Mesodermal cell (in vitro differentiated cells): ENCODE results near the gene LPIN2.

Experiments
- H3K27ac ChIP-seq: 2 replicates; pipeline ENCODE4 v1.7.0; 2013; ENCODE audit warnings: mild to moderate bottlenecking, low read depth, low read length, moderate library complexity; ENCODE audit not compliant: severe bottlenecking
- H3K36me3 ChIP-seq: 2 replicates; pipeline ENCODE4 v1.7.1; 2013; ENCODE audit warnings: mild to moderate bottlenecking, low read length, moderate library complexity; ENCODE audit not compliant: control insufficient read depth, insufficient read depth
- H3K4me1 ChIP-seq: one replicate; pipeline ENCODE4 v1.7.1; 2013; ENCODE audit warnings: mild to moderate bottlenecking, low read length; ENCODE audit not compliant: insufficient read depth, control insufficient read depth, poor library complexity, severe bottlenecking
- H3K4me3 ChIP-seq: 2 replicates; pipeline ENCODE4 v1.7.0; 2013; ENCODE audit warnings: low read length, control low read depth, mild to moderate bottlenecking; ENCODE audit not compliant: insufficient read depth, poor library complexity, severe bottlenecking; ENCODE audit errors: extremely low read depth
- H3K9me3 ChIP-seq: 2 replicates; pipeline ENCODE4 v1.7.1; 2013; ENCODE audit warnings: mild to moderate bottlenecking, low read length, moderate library complexity; ENCODE audit not compliant: control insufficient read depth
- WGBS, 2 experiments: methylation state at CpG; one replicate each; pipeline ENCODE4 v1.1.5; 2013; ENCODE audit warnings: missing lambda C conversion rate in 2 of 2; ENCODE audit not compliant: insufficient coverage in 2 of 2; 5-methylcytosine and 5-hydroxymethylcytosine counted together

Gene LPIN2

DNA sequence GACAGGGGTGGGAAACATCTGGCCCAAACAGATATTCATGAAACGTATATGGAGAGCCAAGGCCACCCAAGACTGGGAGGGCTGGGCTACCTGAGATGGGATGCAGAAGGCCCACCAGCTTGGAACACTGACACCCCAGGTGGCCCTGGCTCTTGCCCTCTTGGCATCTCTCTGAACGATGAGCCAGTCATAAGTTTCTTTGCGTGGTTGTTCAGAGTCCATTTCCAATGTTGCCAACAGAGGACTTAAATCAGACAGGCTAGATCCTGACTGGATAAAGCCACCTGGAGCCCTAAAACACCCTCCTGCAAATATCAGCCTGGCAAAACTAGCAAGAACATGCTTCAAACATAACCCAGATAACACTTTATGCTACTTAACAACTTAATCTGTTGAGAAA, 42.6 kb downstream of the LPIN2 start:
- H3K4me3 ChIP-seq: no peak overlapping the region
- no peaks in the 10 kb centered on the region for H3K4me1 ChIP-seq
- WGBS, 2 experiments: 96 to 97% methylated on average over 2 to 3 of the region's 3 CpGs
- H3K27ac ChIP-seq: no peak overlapping the region
- peaks cover 9% of the 10 kb centered on the region for H3K36me3 ChIP-seq
- no peaks in the 10 kb centered on the region for H3K9me3 ChIP-seq

DNA sequence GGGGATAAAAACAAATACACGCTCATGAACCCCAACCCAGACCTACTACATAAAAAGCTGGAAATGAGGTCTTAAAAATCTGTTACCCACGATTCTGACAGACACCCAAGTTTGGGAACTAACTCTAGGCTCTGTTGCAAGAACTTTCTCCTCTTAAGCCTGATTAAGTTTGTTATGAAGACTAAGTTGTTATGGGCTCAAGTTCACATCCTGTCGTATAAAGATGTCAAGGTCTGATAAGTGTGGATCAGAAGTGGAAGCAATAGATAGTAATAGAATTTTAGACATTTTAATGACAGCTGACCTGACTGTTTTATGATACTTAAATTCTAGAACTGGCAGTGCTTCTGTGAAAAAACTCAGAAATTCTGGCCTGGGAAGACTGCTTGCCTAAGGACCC, 43.2 kb downstream of the LPIN2 start:
- Histone ChIP-seq H3K9me3 (no peaks in the 10 kb centered on the region), H3K27ac (no peak overlapping the region), H3K4me3 (no peak overlapping the region), H3K36me3 (peaks cover 5% of the 10 kb centered on the region), H3K4me1 (no peaks in the 10 kb centered on the region)
- 100% methylated on average over 1 to 2 of the region's 3 CpGs for WGBS, 2 experiments

DNA sequence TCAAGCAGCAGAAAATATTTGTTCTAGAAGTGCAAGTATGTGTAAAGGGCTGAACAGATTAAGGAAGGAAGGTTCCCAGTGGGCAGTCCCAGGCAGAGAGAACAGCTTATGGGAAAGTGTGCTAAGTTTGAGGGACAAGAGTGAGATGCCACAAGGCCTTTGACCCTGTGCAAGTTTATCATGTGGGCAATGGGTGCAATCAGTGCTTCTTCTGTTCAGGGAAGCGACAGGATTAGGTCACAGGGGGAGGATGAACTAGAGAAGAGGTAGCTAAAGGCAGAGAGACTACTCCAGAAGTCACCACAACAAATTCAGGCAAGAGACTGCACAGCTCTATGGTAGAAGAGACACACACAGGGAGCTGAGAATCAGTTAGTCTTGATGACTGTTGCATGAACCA, 44.3 kb downstream of the LPIN2 start:
- H3K4me3 ChIP-seq: no peak overlapping the region
- 100% methylated on average over 1 of the region's 1 CpG for WGBS, 2 experiments
- H3K9me3 ChIP-seq: no peaks in the 10 kb centered on the region
- no peaks in the 10 kb centered on the region for H3K4me1 ChIP-seq
- no peak overlapping the region for H3K27ac ChIP-seq
- peaks cover 5% of the 10 kb centered on the region for H3K36me3 ChIP-seq

DNA sequence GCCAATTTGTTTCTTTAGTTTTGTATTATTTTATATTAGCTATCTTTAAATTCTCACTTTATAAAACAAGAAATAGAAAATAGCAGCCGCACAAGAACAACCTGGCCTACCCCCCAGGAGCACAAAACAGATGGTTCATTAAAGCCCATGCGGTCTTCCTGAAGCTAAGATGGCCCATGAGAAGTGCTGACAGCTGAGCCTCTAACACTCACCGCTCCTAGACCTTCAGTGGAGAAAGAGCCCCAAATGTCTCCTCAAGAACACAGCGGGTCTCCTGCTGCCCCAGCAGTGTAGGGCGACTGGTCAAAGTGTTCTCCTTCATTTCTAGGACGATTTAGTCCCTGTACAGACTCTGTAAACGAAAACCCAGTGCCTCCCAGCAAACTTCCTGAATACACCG, 45.1 kb downstream of the LPIN2 start:
- H3K4me3 ChIP-seq: no peak overlapping the region
- H3K36me3 ChIP-seq: peaks cover 5% of the 10 kb centered on the region
- H3K4me1 ChIP-seq: no peaks in the 10 kb centered on the region
- 84 to 91% methylated on average over 7 of the region's 8 CpGs for WGBS, 2 experiments
- H3K27ac ChIP-seq: no peak overlapping the region
- H3K9me3 ChIP-seq: no peaks in the 10 kb centered on the region

DNA sequence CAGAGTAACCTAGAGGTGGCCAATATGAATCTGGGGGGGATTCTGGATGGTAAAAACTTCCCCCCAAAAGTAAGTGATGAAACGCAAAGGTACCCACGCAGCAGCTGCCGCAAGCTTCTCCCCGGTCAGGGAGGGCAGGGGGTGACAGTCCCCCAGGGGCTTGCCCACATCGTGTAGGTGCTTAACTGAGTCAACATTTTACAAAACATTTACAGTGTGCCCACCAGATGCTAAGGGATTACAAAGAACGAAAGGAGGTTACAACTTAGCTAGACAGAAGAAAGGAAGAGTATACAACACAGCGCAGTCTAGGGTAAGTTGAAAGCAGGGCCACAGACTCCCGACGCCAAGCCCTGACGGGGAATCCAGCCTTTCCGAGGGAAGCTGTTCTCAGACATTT, 45.6 kb downstream of the LPIN2 start:
- Histone ChIP-seq H3K9me3 (no peaks in the 10 kb centered on the region), H3K36me3 (peaks cover 5% of the 10 kb centered on the region), H3K27ac (no peak overlapping the region), H3K4me1 (no peaks in the 10 kb centered on the region), H3K4me3 (no peak overlapping the region)
- 97 to 98% methylated on average over 7 of the region's 11 CpGs for WGBS, 2 experiments

DNA sequence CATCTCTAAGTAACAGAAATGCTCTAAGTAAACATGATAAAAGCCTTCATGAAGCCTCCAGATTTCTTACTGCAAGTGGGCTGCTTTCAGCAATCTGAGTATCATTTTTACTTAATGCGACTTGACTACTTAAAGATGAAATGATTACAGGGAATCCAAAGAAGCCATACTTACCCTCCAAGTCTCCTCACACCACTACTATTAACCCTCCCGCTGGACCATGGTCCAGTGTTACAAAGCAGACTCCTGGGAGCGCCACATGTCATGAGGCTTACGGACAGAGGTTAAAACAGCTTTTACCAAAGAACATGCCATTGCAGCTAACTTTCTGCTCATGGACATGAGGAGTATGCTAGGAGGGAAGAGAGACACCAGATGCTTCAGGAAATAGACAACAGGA, 46.4 kb downstream of the LPIN2 start:
- H3K4me3 ChIP-seq: no peak overlapping the region
- WGBS, 2 experiments: 100% methylated on average over 1 of the region's 4 CpGs; no CpG with 5 or more reads in 1 of the 2 experiments
- peaks cover 2% of the 10 kb centered on the region for H3K4me1 ChIP-seq
- no peak overlapping the region for H3K27ac ChIP-seq
- peaks cover 3% of the 10 kb centered on the region for H3K36me3 ChIP-seq
- no peaks in the 10 kb centered on the region for H3K9me3 ChIP-seq

DNA sequence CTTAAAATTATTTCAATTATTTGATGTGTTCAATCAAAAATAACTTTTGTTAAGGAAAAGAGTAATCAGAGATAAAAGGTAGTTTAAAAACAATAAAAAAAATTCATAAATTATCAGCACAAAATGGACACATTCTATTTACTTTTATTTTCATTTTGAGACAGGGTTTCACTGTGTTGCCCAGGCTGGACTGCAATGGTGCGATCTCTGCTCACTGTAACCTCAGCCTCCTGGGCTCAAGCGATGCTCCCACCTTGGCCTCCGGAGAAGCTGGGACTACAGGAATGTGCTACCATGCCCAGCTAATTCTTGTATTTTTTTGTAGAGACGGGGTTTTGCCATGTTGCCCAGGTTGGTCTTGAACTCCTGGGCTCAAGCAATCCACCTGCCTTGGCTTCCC, 47.1 kb downstream of the LPIN2 start:
- Histone ChIP-seq H3K9me3 (no peaks in the 10 kb centered on the region), H3K4me3 (no peak overlapping the region), H3K27ac (no peak overlapping the region), H3K4me1 (peaks cover 4% of the 10 kb centered on the region), H3K36me3 (peaks cover 7% of the 10 kb centered on the region)
- 89 to 100% methylated on average over 3 to 4 of the region's 4 CpGs for WGBS, 2 experiments

DNA sequence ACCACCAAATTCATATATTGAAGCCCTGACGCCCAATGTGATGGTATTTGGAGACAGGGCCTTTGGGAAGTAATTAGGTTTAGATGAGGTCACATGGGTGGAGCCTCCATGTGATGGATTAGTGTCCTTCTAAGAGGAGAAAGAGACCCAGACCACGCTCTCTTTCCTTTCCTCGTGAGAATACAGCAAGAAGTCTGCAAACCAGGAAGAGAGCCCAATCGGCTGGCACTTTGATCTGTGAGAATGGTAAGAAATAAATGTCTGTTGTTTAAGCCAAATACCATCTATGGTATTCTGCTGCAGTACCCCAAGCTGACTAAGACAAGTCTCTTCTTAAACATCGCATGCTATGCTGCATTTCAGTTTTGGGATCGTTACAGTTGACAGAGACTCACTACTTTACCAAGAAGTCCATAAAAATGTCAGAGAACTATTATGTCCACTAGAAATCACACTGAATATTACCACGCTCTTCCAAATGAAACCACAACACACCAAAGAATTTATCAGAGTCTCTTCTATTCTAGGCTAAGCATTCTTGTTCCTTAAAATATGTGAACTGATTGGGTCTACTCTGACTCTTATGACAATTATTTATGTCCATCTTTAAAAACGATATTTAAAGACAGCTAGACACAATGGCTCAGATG, 48.5 kb downstream of the LPIN2 start:
- Histone ChIP-seq H3K4me3 (no peak overlapping the region), H3K27ac (no peak overlapping the region), H3K4me1 (peaks cover 4% of the 10 kb centered on the region), H3K9me3 (no peaks in the 10 kb centered on the region), H3K36me3 (peaks cover 20% of the 10 kb centered on the region)
- WGBS, 2 experiments: 95% methylated on average over 3 of the region's 8 CpGs
